Smooth muscle cell (in vitro differentiated cells): ENCODE data around the gene MCL1. TPM values are rescaled to one million over a fixed set of nuclear protein-coding genes. Genes with fewer than 3 reads are reported as not detected.

Experiments
- DNase-seq: peaks from one replicate; lab custom pipeline; 2025; ENCODE audit not compliant: unreplicated experiment; lab: John Stamatoyannopoulos, UW
- H2AFZ ChIP-seq: fragments of 200-600 bp; sonication (generic); 2 replicates; pipeline ENCODE4 v1.6.0; 2016; ENCODE audit warnings: antibody characterized with exemption, low read depth, mild to moderate bottlenecking
- H3F3A ChIP-seq: fragments of 200-600 bp; sonication (generic); 2 replicates; pipeline ENCODE4 v1.6.0; 2017; ENCODE audit warnings: antibody characterized with exemption, low read depth
- H3K27ac ChIP-seq: fragments of 200-600 bp; sonication (generic); 2 replicates; pipeline ENCODE4 v1.5.1; 2016; ENCODE audit warnings: low read depth, mild to moderate bottlenecking
- H3K27me3 ChIP-seq: fragments of 200-600 bp; sonication (generic); 2 replicates; pipeline ENCODE4 v1.6.1; 2016; ENCODE audit warnings: low read depth, mild to moderate bottlenecking
- H3K36me3 ChIP-seq: fragments of 200-600 bp; sonication (generic); 2 replicates; pipeline ENCODE4 v1.5.1; 2016; ENCODE audit warnings: low read depth
- H3K4me1 ChIP-seq: fragments of 200-600 bp; sonication (generic); 2 replicates; pipeline ENCODE4 v1.5.1; 2016; ENCODE audit warnings: low read depth
- H3K4me2 ChIP-seq: fragments of 200-600 bp; sonication (generic); 2 replicates; pipeline ENCODE4 v1.6.0; 2016; ENCODE audit warnings: mild to moderate bottlenecking
- H3K4me3 ChIP-seq: fragments of 200-600 bp; sonication (generic); 2 replicates; pipeline ENCODE4 v1.5.1; 2016; ENCODE audit warnings: mild to moderate bottlenecking
- H3K79me2 ChIP-seq: fragments of 200-600 bp; sonication (generic); 2 replicates; pipeline ENCODE4 v1.6.0; 2016; ENCODE audit warnings: low read depth, mild to moderate bottlenecking
- H3K9ac ChIP-seq: fragments of 200-600 bp; sonication (generic); 2 replicates; pipeline ENCODE4 v1.6.0; 2016; ENCODE audit warnings: low read depth
- H3K9me3 ChIP-seq: fragments of 200-600 bp; sonication (generic); replicated peaks from 2 replicates; pipeline ENCODE4 v1.5.1; 2016; ENCODE audit warnings: low read depth
- H4K20me1 ChIP-seq: fragments of 200-600 bp; sonication (generic); 2 replicates; pipeline ENCODE4 v1.6.0; 2016; ENCODE audit warnings: low read depth
- WGBS: methylation state at CpG from one replicate; pipeline ENCODE4 v1.1.7; 2016; ENCODE audit warnings: low lambda C conversion rate; 5-methylcytosine and 5-hydroxymethylcytosine counted together
- polyA plus RNA-seq: library from polyadenylated mRNA; unstranded; fragments of >200 nt; fragmentation: Nextera tagmentation; extraction: Ambion mirVana; gene quantifications from 2 replicates; pipeline ENCODE4 v1.2.1, GENCODE V29; 2016
- total RNA-seq: library from RNA; depleted of rRNA; stranded (reverse); fragments of >200 nt; gene quantifications from 2 replicates; pipeline ENCODE4 v1.2.3, GENCODE V29; 2014
- TF ChIP-seq, protein P1 (sequence below): fragments of 200-600 bp; sonication (generic); IDR thresholded peaks from 2 replicates; pipeline ENCODE4 v1.5.1; 2017; ENCODE audit warnings: borderline replicate concordance, mild to moderate bottlenecking, antibody characterized with exemption; ENCODE audit not compliant: insufficient read depth, poor library complexity, severe bottlenecking

MCL1 gene
- 519 and 630 TPM in 2 replicates for total RNA-seq
- 224 and 247 TPM in 2 replicates for polyA plus RNA-seq

DNA sequence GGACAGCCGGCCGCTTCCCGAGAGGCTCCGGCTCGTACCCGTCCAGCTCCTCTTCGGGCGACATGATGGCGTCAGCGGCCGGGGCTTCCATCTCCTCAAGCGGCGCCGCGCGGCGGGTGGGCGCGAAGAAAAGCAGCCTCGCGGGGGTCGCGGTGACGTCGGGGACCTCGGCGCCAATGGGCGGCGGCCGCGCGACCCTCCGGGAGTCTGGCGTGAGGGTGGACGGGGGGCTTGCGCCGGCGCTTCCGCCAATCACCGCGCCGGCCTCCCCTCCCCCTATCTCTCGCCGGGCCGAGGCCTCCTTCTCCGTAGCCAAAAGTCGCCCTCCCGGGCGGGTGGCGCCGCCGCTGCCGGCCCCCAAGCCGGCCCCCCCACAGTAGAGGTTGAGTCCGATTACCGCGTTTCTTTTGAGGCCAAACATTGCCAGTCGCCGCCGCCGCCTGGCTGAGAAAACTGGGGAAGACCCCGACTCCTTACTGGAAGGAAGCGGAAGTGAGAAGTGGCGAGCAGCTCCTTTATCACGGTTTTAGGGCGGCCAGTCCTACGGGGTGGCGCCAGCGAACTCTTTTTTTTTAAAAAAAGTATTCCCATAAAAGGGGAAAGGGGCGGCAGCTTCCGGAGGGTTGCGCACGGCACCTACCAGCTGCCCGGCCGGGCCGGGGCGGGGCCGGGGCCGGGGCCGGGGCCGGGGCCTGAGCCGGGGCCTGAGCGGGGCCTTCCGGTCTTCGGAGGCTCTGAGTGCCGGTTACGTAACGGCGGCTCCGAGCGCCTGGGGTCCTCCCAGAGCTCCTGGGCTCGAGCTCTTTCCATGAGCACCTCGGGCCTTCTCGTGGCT is at the start of gene MCL1:
Gene MCL1 (minus strand): TSS at position 501 of the 835 bp plus-strand sequence. CDS start 80 bp downstream, at position 421.
- DNase-seq: peak; percentile 92
- Histone ChIP-seq H3F3A (peaks cover 46% of the 10 kb centered on the region), H3K27ac (peak within 1 kb of the TSS; percentile 96), H2AFZ (no peak within 1 kb of the TSS), H3K36me3 (peaks cover 29% of the 10 kb centered on the region), H3K9me3 (no peaks in the 10 kb centered on the region), H3K79me2 (peaks cover 59% of the 10 kb centered on the region), H4K20me1 (peaks cover 50% of the 10 kb centered on the region), H3K4me3 (peak within 1 kb of the TSS; percentile 92), H3K27me3 (no peaks in the 10 kb centered on the region), H3K4me1 (peaks cover 27% of the 10 kb centered on the region), H3K4me2 (peak within 1 kb of the TSS; percentile 86), H3K9ac (peak within 1 kb of the TSS; percentile 99)
- TF ChIP-seq, protein P1, sequence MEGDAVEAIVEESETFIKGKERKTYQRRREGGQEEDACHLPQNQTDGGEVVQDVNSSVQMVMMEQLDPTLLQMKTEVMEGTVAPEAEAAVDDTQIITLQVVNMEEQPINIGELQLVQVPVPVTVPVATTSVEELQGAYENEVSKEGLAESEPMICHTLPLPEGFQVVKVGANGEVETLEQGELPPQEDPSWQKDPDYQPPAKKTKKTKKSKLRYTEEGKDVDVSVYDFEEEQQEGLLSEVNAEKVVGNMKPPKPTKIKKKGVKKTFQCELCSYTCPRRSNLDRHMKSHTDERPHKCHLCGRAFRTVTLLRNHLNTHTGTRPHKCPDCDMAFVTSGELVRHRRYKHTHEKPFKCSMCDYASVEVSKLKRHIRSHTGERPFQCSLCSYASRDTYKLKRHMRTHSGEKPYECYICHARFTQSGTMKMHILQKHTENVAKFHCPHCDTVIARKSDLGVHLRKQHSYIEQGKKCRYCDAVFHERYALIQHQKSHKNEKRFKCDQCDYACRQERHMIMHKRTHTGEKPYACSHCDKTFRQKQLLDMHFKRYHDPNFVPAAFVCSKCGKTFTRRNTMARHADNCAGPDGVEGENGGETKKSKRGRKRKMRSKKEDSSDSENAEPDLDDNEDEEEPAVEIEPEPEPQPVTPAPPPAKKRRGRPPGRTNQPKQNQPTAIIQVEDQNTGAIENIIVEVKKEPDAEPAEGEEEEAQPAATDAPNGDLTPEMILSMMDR: no peak
- WGBS: under 1% methylated on average over 93 of the region's 94 CpGs

DNA sequence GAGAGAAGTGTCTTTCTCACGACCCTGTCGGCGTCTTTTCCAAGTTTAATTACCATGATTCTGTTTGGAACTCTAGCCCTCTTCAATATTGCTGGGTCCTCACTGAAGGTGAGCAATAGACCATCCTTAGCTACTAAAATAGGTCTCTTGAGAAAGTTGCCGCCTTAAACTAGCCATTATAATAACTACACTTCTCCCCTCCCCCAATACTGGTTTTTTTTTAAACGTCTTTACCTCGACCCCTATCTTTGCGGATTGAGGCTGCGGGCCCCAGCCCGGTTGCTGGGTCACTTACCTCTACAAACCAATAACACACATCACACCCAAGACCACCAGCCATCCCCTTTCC is 49.3 kb upstream of the MCL1 start:
- Histone ChIP-seq H3K27me3 (no peaks in the 10 kb centered on the region), H3K9me3 (no peaks in the 10 kb centered on the region), H4K20me1 (peaks cover 14% of the 10 kb centered on the region), H3K27ac (peak overlapping the region; percentile 99), H3K79me2 (peaks cover 20% of the 10 kb centered on the region), H3K4me1 (peaks cover 5% of the 10 kb centered on the region), H2AFZ (peak overlapping the region; percentile 6), H3F3A (peaks cover 5% of the 10 kb centered on the region), H3K36me3 (peaks cover 6% of the 10 kb centered on the region), H3K4me3 (peak overlapping the region; percentile 95), H3K4me2 (peak overlapping the region; percentile 83), H3K9ac (peak overlapping the region; percentile 97)
- TF ChIP-seq, protein P1: no peak
- no peak for DNase-seq
- WGBS: 4% methylated on average over 9 of the region's 9 CpGs

DNA sequence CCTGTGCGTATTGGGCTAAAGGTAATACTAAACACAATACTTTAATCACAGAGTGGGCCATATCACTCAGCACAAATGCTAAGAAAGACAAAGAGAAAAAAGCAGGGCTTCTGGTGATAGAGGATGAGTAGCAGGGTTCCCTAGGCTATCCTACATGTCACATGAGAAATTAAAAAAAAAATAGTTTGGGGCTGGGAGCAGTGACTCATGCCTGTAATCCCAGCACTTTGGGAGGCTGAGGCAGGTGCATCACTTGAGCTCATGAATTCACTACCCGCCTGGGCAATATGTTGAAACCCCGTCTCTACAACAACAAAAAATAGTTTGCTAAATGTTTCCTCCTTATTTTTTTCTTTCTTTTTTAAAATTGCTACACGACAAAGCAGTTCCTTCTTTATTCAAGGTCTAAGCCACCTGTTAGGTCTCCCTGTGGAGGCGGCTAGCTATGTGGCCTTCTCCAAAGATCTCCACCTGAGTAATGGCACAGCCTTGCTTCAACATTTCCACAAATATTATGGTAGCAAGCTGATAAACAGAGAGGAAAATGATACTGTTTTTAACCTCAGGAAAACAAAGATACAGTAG is 48.5 kb upstream of the MCL1 start:
- peak overlapping the region; percentile 83 for H3K4me2 ChIP-seq
- DNase-seq: no peak
- peak overlapping the region; percentile 99 for H3K27ac ChIP-seq
- H3K4me3 ChIP-seq: peak overlapping the region; percentile 95
- H3K4me1 ChIP-seq: peaks cover 5% of the 10 kb centered on the region
- H3K36me3 ChIP-seq: peaks cover 8% of the 10 kb centered on the region
- no peaks in the 10 kb centered on the region for H3K27me3 ChIP-seq
- peaks cover 14% of the 10 kb centered on the region for H4K20me1 ChIP-seq
- 86% methylated on average over 5 of the region's 5 CpGs for WGBS
- peaks cover 10% of the 10 kb centered on the region for H3F3A ChIP-seq
- H3K9me3 ChIP-seq: no peaks in the 10 kb centered on the region
- TF ChIP-seq, protein P1: no peak
- no peak overlapping the region for H2AFZ ChIP-seq
- H3K79me2 ChIP-seq: peaks cover 20% of the 10 kb centered on the region
- peak overlapping the region; percentile 97 for H3K9ac ChIP-seq
